HG03159 (cell line): ENCODE data around the gene ACOXL.

ENCODE experiments used
- ATAC-seq: cut with Tn5 transposase; IDR thresholded peaks from one replicate; pipeline ENCODE4 v1.9.1; 2021; ENCODE audit warnings: mild to moderate bottlenecking, moderate library complexity; ENCODE audit not compliant: unreplicated experiment

The ACOXL gene

DNA sequence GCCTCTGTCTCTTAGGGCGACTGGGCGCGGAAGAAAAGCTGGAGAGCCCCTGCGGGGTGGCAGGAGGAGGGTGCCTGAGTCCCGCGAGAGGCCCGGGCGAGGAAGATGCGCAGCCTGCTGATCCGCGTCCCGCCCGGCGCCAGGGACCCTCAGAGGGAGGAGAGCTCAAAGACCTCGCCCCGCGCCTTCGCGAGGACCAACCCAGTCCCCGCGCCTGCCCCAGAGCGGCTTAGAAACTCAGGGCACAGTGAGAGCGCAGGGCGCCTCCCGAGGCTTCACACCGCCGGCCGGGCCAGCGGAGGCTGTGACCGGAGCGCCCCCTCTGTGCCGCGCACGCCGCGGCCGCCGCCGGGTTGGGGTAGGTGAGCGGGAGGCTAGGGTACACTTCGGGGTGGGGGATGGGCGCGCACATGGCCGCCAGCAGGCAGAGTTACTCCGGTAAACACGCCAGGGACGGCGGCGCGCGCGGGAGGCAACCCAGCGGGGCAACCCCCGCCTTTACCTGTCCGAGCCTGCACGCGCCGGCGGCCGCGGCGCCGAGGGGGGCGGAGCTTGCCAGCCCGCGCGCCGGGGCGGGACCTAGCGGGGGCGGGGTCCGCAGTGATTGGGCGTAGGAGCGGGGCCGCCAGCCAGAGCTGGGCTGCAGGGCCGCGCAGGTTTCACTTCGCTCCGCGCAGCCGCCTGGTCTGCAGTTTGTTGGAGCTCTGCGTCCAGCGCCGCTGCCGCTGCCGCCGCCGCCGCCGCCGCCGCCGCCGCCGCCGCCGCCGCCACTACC lies 388.1 kb downstream of the ACOXL start, which contains the start of gene BCL2L11:
Gene BCL2L11 (plus strand): TSS at position 662 of the 775 bp plus-strand sequence. CDS start 2,832 bp downstream, outside the sequence.
- ATAC-seq, result peak; percentile 60

DNA sequence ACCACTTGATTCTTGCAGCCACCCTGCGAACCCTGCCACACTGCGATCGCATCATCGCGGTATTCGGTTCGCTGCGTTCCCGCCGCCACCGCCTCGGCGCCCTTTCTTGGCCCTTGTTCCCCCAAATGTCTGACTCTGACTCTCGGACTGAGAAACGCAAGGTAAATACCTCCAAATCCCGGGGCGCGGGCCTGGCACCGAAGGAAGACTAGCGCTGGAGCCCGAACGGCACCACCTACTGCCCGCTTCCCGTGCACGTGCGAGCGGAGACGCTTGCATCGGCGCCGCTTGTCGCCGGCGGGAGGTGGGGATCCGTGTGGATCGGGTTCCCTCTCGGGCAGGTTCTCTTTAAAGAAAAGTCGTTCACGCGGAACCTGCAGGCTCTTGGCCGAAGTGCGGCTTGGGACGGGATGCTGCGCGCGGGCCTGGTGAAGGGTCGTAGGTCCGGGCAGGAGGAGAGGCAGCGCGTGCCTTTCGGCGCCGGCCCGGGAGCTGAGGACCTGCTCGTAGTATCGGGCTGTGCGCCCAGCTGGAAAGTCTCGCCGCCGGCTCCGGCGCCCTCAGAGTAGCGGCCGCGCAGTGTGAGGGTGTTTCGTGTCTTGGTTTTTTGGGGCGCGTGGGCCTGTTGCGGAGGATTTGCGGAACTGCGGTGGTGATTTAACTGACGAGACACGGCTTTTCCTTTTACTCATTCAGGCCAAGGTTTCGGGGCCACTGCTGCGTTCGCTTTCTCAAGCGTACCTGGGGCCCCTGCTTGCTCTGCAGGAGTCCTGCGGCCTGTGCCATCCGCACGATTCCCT lies 388.9 kb downstream of the ACOXL start:
- no peak for ATAC-seq

DNA sequence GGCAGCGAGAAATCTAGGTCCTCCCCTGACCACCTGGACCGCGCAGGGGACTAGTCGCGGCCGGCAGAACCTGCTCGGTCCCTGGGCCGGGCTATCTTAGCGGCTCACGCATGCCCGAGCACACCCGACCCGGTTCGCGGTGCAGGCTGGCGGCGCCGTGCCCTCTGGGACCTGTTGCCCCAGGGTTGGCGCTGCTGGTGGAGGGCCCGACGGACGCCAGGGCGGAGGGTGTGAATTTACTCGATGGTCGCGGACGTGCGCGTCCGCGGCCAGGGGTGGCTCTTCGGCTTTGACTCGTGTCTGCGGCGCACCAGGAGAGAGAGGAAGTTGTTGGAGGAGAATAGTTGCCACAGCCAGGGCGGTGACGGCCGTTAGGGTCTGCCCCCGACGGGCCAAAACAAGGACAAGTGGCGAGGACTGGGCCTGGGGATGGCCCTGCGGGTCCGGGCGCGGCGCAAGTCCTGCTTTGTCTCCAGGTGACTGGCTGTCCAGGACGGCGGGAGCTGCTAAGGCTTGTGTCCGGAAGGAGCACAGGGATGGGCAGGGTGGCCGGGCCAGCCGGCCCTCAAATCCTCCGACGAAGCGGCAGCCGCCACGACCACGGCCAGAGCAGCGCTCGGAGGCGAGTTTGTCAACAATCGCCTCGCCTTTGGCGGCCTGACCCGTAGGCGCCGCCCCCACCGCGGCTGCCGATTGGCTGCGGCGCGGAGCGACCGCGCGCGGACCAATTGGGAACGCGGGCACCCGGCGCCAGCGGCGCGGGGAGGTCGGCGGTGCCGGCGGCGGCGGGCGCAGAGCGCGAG lies 389.7 kb downstream of the ACOXL start:
- peak; percentile 40 for ATAC-seq

DNA sequence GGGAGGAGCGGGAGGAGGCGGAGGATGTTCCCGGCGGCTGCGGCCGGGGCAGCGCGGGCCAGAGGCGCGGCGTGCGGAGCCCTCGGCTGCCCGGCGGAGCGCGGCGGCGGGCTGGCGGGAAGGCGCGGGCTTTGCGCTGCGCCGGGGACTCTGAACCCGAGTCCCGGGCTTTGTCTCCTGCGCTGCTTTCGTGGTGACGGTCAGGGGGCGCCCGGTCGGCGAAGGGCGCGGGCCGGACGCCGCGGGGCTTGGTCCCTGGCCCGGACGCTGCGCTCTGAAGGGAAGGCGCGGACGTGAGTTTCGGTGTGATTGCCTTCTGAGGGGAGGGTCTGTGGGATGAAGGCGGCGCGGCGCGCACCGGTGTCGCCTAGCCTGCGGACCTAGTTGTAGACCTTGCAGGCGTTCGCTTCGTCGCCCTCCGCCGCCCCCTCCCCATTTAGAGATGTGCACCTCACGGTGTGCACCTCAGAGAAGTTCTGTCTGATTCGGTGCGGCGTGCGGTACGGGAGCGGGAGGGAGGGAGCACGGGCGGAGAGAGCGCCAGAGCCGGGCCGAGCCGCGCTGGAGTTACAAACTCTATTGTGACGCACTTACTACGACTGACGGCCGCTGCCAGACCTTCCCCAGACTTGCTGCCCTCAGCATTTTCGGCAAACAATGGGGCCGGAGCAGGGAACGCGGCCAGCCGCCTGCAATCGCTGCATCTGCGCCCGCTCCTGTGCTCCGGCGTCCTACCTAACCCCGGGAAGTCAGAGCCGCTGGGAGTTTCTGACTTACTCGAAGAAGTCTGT lies 390.5 kb downstream of the ACOXL start:
- ATAC-seq, result no peak

DNA sequence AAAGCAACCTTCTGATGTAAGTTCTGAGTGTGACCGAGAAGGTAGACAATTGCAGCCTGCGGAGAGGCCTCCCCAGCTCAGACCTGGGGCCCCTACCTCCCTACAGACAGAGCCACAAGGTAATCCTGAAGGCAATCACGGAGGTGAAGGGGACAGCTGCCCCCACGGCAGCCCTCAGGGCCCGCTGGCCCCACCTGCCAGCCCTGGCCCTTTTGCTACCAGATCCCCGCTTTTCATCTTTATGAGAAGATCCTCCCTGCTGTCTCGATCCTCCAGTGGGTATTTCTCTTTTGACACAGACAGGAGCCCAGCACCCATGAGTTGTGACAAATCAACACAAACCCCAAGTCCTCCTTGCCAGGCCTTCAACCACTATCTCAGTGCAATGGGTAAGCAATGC lies 391.4 kb downstream of the ACOXL start:
- ATAC-seq, result no peak

DNA sequence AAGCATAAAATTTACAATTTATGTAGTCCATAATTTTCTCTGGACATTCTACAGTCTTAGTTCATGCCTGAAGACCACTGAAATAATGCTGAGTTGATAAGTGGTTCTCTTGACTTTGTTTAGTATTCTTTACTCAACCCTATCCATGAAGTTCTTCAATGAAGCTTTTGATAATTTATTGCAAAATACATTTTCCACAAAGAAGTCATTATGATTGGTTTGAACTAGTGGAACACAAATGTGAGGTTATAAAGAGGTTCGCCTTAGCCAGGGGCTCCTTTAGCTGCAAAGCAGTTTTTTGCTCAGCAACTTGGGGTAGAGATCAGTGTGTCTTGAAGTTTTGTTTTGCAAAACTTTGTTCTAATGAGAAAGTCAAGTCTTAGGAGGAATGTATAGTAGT lies 394.2 kb downstream of the ACOXL start:
- no peak for ATAC-seq

DNA sequence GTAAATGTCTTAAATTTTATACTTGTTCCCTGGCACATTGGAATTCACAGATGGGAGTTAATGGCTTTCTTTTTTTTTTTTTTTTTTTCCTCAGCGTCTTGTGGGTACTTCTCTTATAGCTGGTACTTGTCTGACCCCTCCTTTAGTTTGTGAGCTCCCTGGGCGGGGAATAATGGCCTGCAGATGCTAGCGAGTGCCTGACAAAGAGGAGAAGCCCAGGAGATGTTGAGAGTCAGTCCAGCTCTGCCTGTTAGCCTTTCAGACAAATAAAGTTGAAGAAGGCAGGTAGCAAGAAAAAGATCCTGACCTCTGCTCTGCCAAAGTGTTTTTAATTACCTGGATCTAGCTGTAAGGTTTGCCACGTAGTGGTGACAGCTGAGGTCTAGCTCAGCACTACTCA lies 395.0 kb downstream of the ACOXL start:
- no peak for ATAC-seq

DNA sequence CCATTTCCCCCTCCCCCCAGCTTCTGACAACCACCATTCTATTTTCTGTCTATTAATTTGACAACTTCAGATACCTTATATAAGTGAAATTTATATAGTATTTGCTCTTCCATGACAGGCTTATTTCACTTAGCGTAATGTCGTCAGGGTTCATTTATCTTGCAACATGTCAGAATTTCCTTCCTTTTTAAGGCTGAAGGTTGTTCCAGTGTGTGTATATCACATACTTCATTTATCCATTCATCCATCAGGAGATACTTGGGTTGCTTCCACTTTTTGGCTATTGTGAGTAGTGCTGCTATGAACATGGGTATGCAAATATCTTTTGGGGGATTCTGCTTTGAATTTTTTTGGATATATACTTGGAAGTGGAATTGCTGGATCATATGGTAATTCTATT lies 395.7 kb downstream of the ACOXL start:
- no peak for ATAC-seq

DNA sequence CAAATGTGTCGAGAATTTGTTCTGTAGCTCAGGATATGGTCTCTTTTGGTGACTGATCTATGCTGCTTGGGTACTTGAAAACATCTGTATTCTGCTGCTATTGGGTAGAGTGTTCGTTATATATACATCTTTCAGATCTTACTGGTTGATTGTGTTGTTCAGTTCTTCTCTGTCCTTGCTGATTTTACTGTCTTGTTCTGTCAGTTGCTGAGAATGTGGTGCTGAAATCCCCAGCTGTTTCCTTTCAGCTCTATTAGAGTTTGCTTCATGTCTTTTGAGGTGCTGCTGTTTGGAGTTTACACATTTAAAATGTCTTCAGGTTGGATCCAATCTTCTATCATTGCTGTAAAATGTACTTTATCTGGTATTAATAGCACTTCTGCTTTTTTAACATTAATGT lies 401.2 kb downstream of the ACOXL start:
- no peak for ATAC-seq

DNA sequence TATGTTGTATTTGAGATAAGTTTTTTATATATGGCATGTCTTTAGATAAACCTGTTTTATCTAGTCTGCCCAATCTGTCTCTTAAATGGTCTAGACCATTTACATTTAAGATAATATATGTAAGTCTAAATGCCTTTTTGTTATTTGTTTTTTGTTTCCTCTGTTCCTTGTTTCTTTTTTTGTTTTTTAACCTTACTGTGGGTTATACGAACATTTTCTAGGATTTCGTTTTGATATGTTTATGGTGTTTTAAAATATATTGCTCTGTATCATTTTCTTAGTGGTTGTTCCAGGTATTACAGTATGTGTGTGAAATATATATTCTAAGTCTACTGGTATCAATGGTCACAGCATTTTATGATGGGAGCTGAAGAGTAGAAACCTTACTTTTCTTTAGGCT lies 401.7 kb downstream of the ACOXL start:
- ATAC-seq, result no peak

DNA sequence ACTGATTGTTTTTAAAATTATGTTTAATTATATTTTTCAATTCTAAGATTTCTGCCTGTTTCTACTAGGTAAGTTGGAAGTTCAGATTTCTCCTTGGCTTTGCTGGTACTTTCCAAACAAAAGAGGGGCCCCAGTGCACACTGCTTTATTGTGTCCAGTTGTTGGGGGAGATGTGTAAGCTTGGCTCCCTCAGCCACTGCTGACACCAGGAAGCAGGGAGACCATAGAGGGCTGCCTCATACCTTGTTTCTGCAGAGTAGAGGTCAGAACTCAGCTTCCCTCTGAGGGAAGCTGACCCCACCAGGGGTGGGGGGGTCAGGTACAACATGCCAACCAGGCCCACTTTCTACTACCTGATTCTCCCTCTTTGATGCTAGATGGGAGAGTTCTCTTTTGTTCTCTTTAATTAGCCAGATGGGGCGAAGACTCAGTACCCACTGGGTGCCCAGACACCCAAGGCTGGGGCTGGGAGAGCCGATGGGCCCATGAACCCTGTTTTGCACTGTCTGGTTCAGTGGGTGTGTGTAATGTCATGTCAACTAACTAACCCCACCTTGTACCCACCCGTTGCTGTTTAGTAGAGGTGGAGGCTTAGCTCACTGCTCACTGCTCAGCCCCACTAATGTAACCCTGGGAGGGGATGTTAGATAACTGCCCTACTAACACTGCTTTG lies 403.0 kb downstream of the ACOXL start:
- no peak for ATAC-seq

DNA sequence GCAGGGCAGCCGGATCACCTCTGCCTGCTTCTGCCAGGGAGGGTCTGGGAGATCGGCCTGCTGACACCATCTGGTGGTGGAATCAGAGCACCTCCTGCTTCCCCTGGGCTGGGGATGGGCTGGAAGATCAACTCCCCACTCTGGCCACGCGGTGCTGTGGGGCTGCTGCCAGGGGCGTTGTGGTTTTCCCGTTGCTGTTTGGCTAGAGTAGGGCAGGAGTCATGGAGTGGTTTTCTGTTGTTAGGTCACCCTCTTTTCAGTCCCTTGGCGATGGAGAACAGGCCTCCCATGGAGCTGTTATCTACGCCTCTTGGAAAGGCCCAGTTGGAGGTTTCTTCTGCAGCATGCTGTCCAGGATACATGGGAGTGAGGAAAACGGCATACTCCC lies 403.5 kb downstream of the ACOXL start:
- no peak for ATAC-seq

DNA sequence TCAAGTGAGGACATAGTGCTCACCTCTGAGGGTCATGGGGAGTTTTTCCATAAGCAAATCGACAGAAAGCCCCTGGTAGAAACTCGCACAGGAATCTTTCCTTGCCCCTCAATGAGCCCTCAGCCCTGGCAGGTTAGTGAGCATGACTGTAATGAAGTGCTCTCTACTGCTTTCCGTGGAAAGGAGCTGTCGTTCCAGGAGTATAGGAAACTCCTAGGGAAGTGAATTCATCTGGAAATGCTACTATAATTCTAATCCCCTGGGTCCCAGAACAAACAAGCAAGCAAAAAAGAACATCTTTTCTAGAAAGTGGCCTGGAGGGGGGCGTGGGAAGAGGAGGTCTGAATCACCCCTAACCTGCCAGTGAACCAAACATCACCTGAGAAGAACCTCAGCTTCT lies 406.5 kb downstream of the ACOXL start:
- ATAC-seq, result no peak

DNA sequence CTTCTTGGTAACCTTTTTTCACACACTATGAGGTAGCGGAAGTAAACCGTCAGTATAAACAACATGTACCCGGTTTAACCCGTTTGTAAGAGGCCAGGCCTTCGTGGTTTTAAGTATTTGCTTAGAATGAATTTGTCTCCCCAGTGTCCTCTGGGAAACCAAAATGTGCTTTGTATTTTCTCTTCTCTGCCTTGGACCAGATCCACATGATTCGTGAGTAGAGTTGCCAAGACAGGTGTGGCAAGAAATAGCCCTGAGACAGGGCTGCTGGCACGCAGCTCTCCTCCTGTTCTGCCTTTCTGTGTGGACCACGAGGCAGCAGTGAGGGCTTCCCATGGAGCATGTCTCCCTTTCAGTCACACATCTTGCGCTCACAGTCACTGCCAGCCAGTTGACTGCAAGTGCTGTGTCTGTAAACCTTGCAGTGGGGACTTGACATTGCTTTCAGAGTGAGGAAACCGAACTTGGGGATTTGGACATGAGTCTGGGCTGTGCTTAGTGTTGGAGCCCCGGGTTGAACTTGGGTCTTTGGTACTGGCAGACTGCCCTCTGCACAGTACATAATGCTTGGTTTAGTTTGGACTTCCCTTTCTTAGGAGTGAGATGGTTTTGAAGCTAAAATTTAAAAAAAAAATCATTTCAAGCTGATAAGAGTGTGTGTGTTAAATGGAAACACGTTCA lies 407.4 kb downstream of the ACOXL start:
- no peak for ATAC-seq

DNA sequence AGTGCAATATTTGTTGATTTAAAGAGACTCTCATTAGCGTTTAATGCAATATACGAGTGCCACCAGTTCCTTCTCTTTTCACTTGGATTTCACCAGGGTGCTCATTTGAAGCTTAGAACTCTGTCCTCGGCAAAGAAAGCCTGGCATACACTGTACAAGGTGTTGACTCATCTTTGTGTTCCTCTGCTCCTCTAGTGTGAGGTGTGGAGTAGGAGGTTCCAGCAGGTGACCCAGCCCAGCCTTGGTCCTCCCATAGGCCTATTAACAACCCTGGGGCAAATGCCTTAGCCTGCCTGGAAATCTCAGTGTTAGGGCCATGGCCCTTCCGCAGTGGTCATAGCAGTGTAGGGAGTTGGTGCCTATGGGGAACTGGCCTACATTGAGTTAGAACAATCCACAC lies 408.4 kb downstream of the ACOXL start:
- ATAC-seq, result no peak

DNA sequence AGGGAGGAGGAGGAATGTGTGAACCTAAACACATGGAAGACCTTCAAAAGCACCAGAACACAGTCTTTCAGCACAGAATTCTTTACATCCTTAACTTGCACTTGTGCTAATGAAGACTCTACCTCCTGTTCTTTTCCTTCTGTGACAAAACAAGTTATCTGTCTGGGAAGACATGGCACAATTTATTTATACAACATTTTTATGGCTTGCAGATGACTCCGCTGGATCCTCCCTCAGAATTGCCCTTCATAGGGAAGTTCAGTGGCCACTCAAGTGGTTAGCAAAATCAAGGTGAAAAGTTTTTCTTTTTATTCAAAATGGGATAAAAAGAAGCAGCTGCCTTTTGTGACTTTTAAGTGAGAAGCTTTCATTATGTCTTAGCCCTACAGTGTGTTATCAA lies 409.7 kb downstream of the ACOXL start:
- ATAC-seq, result no peak

DNA sequence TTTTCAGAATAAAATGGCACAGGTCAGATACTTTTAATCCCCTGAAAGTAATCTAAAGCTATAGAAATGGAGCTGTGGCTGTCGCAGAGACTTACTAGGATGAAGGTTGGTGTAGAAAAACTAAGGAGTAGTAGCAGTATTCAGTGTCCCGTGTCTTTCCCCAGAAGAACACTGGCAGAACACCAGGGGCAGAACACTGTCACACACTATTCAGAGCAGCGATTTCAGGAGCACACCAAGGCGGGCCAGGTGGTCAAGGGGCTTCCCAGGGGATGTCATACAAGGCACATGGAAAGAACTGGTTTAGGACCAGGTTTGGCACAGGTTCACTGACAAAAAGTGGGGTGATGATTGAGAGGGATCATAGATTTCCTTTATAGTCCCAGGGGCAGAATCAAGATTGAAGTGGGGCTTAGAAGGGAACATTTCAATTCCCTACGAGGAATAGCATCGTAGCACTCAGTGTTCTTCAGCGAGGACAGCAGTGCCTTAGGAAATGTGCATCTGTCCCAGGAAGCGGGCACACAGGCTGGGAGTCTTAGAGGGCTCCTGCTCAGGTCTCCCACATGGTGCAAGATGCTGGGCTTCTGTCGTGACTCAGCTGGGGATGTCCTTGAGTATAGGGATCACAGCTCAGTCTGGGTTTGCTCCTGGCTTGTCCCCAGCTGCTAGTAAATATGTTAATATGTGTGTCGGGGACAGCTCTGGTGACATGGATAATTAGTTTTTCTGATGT lies 410.9 kb downstream of the ACOXL start:
- no peak for ATAC-seq

DNA sequence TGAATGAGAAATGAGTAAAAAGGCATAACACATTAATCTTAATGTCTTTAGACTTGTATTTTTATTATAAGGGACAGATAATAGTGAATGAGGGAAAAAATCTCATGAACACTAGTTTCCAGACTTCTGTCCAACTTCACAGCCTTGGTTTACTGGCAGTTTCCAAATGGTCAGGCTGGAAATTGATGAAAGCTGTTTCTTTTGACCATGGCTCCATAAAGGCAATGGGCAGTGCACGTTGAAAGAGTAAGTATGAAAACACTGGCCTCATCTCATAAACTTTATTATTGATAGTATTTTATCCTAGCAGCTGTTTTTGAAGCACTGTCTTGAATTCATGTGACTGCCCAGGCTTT lies 411.4 kb downstream of the ACOXL start:
- no peak for ATAC-seq
